GM21515 (cell line): Measurements from ENCODE around the gene NPL.

Experiments
- ATAC-seq: cut with Tn5 transposase; IDR thresholded peaks from one replicate; pipeline ENCODE4 v1.9.1; 2021; ENCODE audit not compliant: unreplicated experiment

Gene NPL

DNA sequence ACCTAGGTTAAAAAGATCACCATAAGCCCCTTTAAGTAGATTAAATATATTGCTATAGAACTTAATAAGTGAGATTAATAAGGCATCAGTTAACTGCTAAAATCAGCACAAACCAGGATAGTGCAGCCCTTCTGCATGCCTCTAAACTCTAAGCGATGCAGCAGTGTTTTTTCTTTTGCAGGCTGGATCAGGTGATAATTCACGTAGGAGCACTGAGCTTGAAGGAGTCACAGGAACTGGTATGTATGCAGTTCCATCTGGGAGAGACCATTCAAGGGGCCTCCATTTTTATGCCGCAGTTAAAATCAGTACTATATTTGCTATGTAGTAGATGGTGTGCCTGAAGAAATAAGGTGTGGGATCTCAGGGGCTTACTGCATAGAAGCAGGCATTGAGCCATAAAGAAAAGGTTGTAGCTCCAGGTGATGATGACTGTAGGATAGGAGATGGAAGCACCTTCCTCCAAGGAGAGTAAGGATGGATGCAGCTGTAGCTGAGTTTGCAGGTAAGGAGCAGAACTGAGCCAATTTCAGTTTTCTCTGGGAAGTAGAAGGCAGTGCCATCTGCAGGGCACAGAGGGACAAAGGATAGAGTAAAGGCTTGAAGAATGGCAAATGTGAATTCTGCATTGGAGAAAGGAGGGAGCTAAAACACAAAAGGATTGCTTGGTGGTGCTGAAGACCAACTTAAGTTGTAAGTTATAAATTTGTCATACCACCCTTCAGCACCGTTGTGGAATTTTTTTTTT lies 22.6 kb downstream of the NPL start:
- no peak for ATAC-seq

DNA sequence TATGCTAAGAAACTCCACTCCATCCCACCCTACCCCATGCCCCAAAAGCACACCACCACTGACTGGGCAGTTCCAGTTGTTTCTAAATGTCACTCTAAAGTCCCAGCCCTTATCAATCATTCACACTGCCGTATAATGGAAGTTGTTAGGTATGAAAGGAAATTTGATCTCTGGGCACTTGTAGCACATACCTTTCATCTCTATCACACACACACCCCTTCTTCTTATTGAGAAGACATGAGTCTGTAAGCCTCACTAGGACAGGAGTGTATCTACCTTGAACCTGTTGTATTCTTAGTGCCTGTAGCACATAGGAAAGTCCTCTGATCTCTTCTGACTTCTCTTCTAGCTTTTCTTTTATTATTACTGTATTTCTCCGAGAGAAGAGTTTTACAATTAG lies 27.3 kb downstream of the NPL start:
- no peak for ATAC-seq

DNA sequence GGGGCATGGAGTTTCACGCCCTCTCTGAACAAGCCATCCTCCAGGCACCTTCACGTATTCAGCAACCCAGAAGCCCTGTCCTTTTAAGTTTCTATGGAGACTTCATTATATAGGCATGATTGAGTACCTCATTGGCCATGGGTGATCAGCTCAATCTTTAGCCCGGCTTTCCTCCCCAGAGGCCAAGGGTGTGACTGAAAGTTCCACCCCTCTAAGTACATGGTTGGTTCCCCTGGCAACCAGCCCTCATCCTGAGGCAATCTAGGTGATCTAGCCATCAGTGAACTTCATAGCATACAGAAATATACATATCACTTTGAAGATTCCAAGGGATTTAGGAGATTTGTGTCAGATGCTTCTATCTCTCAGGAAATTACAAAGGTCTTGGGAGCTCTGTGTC lies 28.2 kb downstream of the NPL start:
- no peak for ATAC-seq

DNA sequence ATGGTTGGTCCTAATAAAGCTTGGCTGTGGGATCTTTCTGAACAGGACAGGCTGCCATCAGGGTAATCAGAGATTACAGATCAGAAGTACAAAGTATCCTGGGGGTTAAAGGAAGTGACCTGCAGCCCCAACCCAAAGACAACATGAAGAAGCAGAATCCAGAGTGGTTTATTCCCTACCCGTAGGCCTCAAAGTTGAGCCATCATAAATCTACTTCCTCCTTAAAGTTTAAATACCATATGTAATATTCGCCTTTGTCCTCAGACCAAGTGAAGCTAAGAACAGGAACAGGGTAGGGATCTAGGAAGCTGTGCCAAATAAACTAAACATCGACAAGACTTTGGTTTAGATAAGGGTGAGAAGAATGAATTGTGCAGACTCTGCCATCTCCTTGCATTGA lies 33.6 kb downstream of the NPL start:
- no peak for ATAC-seq

DNA sequence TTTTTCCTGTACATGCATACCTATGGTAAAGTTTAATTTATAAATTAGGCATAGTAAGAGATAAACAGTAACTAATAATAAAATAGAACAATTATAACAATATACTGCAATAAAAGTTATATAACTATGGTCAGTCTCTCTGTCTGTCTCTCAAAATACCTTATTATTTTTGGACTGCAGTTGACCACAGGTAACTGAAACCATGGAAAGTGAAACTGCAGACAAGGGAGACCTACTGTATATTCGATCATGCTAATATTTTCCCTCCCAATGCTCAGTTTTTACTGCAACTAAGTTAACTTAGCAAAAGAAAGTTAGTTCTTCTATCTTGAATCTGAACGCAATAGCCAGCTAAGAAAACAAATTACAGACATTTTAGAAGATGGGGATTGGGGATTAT lies 37.3 kb downstream of the NPL start:
- ATAC-seq, result no peak

DNA sequence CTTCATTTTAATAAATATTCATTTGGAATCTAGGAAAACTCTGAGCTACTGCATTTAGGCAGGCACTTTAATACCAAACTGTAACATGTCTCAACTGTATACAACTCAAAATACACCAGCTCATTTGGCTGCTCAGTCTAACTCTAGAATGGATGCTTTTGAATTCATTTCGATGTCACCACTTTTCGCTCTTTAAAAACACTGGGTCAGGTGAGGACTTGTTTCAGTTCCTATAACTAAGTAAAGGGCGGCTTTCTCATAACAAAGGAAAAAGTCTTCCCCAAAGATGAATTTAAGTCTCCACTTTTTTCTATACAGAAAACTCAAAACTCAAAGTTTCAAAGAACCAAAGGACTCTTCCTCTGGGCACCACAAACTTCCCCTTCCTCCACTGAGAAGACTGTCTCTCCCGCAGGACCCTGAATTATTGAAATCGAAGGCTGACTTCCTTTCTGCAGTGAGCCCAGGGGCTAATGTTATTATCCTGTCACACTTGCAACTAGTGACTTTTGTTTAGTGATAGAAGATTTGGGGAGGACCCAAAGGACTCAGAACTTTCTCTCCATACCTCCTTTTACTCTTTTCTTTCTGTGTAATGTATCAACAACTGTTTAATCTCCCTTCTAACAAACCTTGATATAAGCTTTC lies 39.8 kb downstream of the NPL start:
- ATAC-seq, result peak; percentile 65

DNA sequence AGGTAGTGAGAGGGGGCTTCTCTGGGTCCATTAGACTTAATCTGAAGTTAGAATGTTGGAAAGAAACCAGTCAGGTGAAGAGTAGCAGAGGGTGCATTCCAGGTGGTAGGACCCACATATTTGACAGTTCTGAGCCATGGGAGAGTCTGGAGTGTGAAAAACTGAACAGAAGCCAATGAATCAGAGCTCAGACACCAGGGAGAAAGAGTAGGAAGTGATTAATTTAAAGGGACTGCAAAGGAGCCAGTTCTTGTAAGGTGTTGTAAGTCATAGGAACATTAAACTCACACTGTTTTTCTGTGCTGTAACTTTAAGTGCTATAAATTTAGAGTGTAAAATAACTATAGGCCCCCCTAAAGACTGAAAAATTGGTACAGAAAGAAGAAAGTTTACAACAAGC lies 43.7 kb downstream of the NPL start:
- no peak for ATAC-seq

DNA sequence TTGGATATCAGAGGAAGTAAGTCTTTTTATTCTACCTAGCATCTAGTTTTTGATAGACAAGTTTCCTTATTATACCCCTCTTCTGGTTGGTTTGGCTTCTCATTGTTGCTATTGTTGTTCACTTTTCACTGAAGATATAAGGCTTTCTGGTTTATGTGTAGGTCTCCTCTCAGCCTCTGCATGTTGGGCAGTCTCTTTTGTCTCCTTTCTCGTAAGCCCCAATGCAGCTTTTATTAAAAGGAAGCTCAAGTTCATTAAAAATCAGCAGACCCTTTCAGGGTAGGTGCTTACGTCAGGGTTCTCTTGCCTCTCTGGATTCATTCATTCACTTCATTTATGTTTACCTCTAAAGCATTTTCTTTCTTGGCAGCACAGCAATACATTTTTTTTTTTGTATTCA lies 44.8 kb downstream of the NPL start:
- no peak for ATAC-seq

DNA sequence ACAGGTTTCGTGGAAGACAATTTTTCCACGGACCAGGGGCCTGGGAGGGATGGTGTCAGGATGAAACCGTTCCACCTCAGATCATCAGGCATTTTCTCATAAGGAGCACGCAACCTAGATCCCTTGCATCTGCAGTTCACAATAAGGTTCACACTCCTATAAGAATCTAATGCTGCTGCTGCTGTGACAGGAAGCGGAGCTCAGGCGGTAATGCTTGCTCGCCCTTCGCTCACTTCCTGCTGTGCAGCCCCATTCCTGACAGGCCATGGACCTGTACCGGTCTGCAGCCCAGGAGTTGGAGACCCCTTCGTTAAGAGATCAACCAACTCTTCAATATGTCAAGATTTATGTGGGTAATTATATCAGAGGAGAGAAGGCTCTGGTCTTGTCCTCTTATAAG lies 46.2 kb downstream of the NPL start:
- no peak for ATAC-seq

DNA sequence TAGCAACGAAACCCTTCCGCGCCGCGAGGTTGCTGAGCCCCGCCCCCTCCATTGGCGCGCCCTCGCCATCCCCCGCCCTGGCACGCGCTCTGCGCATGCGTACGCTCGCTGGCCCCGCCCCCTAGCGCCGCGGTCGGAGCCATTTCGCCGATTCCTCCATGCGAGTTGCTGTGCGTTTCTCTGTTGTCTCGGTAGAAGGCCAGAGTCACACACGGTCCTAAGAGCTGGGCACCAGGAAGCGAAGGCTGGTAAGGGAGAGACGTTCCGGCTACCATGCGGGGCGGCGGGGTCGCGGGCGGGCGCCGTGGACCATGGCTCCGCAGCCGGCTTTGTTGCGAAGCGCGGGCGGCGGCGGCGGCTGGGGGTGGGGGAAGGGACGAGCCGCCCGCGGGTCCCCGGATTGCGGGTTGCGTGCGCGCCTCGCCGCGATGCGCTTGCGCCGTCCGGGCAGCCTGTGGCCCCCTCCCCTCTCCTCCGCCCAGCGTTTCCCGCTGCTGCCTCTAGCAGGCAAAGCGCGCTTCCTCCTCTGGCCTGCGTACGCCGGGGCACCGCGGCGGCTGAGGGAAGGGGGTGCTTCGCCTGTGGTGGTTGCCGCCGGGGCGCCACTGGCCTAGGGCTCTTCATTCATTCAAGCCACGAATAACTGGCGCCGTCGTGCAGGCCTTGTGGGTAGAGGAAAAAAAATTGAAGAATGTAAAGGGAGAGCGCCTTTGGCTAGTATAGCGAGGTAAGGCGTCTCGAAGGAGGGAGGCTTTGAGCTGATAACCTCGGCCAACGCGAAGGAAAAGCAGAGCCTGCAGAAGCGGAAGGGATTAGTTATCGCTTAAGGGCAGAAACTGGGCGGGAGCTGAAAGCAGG lies 49.9 kb downstream of the NPL start, which contains the start of gene DHX9:
DHX9 (plus strand) TSS at position 139 of the 858 bp plus-strand sequence. CDS start 3,220 bp downstream, outside the sequence.
- ATAC-seq, result peak; percentile 79

DNA sequence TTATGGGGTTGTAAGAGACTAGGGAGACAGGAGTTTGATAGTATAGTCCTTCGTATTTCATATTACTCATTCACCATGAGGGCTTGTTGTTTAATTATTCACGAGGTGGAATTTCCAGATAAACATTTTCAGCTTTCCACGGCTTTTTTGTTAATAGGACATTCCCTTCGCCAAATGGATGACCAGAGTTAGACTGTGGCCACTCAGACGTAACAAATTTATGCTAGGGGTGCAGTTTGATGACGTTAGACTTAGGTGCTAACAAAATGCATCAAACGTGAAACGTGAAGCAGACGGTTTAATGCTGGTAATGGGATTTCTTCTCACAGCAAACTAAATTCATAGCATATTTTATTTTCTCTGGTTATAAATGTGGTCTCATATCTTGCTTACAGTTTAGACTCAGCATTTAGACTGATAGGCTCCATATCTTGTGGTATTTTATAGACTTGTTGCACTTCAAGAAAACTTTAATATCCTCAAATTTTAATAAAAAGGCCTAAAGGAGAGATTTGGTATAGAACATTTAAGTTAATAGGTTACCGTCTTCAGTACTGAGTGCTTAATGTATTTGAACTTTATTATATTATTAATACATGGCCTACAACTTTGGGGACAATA lies 51.9 kb downstream of the NPL start:
- ATAC-seq, result no peak

DNA sequence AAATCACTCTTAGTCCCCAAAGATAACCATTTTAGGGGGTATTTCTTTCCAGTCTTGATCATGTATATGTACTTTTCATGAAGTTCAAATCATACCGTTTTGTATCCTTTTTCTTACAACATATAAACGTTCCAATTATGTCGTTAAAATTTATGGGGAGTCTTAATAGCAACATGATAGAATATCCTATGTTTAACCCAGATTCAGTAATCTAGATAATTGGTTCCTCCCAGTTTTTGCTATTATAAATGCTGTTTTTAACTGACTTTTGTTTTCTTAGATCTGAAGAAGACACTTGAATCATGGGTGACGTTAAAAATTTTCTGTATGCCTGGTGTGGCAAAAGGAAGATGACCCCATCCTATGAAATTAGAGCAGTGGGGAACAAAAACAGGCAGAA lies 52.7 kb downstream of the NPL start:
- no peak for ATAC-seq

DNA sequence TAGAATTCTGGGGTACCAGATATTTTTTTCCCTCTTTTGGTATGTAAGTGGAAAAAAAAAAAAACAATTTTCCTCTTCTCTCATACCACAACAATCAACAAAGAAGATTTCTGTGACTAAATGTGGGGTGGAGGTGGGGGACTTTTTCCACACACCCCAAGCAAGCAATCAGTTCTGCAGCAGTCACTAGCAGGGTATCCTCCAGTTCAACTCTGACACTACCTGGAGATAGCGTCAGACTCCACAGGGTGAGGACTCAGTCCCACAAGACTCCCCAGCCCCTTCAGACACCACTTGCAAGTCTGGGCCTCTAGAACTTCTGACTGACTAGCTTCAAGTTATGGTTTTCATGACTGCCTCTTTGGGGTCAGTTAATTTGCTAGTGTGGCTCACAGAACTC lies 55.8 kb downstream of the NPL start:
- ATAC-seq, result no peak

DNA sequence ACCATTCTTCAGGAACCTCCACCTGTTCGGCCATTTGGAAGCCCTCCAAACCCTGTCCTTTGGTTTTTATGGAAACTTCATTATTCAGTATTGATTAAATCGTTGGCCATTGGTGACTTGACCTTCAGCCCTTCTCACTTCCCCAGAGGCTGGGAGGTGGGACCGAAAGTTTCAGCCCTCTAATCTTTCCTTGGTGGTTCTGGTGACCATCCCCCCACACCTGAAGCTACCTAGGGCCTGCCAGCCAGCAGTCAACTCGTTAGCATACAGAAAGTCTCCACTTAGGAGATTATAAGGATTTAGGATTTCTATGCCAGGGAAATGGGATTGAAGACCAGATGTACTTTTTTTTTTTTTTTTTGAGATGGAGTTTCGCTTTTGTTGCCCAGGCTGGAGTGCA lies 56.3 kb downstream of the NPL start:
- no peak for ATAC-seq

DNA sequence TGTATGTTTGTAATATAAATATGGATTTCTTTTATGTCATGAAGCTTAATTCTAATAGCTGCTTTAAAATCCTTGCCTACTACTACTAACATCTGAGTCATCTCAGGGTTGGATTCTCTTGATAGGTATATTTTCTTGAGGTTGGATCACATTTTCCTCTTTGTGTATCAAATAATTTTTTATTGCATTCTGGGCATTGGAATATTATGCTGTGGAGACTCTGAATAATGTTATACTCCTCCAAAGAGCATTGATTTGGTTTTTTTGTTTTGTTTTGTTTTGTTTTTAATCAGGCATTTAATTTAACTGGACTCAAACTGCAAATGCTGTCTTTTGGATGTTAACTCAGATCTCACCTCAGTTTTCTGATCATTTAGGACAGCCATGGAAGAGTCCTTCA lies 57.5 kb downstream of the NPL start:
- ATAC-seq, result no peak

DNA sequence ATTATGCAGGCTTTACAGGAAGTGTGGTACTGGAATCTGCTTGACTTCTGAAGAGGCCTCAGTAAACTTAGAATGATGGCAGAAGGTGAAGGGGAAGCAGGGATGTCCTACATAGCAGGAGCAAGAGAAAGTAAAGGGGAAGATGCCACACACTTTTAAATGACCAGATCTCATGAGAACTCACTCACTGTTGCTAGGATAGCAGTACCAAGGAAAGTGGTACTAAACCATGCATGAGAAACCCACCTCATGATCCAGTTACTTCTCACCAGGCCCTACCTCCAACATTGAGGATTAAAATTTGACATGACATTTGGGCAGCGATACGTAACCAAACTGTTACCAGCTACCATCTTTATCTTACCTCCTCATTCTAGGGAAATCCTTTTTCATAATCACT lies 59.2 kb downstream of the NPL start:
- ATAC-seq, result no peak

DNA sequence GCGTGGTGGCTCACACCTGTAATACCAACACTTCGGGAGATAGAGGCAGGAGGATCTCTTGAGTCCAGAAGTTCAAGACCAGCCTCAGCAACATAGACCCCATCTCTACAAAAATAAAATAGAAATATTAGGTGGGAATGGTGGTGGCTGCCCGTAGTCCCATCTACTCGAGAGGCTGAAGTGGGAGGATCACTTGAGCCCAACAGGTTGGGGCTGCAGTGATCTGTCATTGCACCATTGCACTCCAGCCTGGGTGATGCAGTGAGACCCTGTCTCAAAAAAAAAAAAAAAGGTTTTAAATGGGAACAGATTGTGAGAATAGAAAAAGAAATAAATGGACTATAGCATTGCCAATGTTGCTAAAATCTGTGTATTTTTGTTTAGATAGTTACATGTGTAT lies 60.7 kb downstream of the NPL start:
- ATAC-seq, result no peak

DNA sequence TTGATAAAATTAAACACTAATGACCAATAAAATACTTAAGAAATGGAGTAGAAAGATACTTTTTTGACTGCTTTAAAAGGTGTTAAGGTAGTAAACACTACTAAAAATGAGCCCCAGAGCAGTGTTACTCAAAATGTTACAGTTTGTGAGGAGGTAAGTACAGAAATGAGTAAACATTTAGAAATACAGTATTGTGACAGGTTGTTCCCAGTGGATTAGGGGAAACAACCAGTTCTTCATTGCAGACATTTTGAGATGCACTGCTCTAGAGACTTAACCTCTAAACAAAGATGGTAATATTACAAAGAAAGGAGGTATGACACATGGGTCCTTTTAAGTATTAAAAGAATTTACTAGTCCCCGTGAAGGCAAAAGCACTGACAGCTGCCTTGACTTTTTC lies 62.3 kb downstream of the NPL start:
- no peak for ATAC-seq

DNA sequence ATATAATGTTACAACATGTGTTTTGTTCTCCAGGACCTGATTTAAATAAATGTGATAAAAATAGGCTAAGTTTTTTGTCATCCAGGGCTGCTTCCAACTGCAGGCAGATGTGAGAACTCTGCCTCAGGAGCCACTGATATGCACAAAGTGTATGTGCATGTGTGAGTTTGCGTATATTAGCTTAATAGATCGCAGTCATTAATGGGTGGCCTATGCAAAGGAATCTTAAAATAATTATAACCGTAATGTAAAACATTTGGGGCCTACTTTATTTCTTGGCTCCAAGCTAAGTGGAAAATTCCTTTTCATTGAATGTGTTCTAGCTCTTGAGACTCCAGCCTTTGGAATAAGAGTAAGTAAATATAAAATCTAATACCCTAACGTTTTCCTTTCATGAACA lies 66.3 kb downstream of the NPL start:
- no peak for ATAC-seq

DNA sequence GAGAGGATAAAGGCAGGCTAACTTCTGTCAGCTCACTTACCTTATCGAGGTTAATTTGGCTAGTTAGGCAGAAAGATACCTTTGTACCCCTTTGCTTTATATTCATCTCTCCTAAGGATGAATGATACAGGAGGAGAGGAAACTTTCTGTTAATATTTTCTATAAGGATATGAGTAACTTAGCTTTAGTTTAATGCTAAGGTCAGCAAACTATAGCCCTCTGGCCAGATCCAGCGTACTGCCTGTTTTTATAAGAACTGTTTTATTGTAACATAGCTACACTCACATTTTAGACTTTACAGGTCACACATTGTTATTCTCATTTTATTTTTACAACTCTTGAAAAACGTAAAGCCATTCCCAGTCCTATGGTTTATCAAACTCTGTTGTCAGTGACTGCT lies 67.6 kb downstream of the NPL start:
- no peak for ATAC-seq

DNA sequence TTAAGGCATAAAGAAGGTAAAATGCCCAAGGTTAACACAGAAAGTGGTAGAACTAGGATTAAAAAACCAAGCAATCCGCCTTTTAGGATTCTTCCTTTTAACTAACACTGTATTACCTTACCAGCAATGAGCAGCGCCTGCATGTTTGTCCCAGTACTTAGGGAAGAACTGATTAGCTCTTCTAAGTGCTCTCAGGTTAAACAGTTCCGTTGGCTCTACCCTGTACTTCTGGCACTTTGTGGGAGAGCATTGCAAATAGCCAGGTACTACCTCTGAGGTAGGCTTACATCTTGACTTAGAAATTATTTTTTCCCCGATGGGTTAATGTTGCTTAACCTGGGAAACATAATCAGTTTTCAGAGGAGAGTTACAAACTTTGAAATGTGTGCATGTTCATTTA lies 71.1 kb downstream of the NPL start:
- no peak for ATAC-seq
